Measurements from ENCODE around the gene C17orf67. TPM values are rescaled to one million over a fixed set of nuclear protein-coding genes. Genes with fewer than 3 reads are reported as not detected.

Gene C17orf67
- total RNA-seq, 1 experiment from 2014 or later: 1.5 TPM

DNA sequence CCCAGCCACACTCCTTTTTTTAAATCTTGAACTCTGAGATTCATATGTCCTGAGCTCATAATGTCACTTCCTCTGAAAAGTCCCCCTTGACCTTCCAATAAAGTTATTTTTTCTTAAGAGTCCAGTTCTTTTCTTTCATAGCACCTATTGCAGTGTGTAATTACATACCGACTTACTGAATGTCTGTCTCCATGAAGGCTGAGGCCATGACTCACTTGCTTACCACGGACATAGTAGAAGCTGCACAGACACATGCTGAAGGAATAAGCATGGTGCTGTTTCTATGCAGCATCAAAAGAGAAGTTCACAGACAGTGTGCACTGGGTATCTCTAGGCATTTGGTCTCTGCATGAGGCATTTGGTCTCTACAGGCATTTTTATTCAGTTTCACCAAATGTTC lies 77.2 kb downstream of the C17orf67 start:
- no peak overlapping the region for H3K4me3 ChIP-seq (ENCODE audit: insufficient read depth, low read depth, low read length)
- DNase-seq: no peak
- no peaks in the 10 kb centered on the region for H3K36me3 ChIP-seq (replicated peaks; ENCODE audit: control insufficient read depth, insufficient read depth, low read length)
- H3K27me3 ChIP-seq (ENCODE audit: control insufficient read depth, insufficient read depth, low read length): no peaks in the 10 kb centered on the region; the same call in 1 of the 2 replicates

DNA sequence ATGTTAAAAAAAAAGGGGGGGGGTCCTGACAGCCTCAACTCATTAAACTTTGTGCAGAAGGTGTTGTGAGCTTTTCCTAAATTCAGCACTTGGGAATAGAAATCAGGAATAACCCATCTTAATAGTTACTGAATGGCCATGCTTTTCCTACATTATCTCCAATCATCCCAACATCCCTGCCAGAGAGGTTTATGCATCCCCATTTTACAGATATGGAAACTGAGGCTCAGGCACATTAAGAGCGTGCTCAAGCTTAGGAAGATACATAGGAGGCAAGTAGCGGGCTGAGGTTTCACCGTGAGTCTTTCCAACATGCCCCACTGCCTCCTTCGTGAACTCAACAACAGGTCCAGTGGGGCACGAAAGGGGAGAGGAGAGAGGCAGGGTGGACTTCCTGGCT lies 78.4 kb downstream of the C17orf67 start:
- Histone ChIP-seq H3K36me3 (replicated peaks; ENCODE audit: control insufficient read depth, insufficient read depth, low read length) (no peaks in the 10 kb centered on the region), H3K27me3 (ENCODE audit: control insufficient read depth, insufficient read depth, low read length) (no peaks in the 10 kb centered on the region; the same call in 1 of the 2 replicates), H3K4me3 (ENCODE audit: insufficient read depth, low read depth, low read length) (no peak overlapping the region)
- no peak for DNase-seq

DNA sequence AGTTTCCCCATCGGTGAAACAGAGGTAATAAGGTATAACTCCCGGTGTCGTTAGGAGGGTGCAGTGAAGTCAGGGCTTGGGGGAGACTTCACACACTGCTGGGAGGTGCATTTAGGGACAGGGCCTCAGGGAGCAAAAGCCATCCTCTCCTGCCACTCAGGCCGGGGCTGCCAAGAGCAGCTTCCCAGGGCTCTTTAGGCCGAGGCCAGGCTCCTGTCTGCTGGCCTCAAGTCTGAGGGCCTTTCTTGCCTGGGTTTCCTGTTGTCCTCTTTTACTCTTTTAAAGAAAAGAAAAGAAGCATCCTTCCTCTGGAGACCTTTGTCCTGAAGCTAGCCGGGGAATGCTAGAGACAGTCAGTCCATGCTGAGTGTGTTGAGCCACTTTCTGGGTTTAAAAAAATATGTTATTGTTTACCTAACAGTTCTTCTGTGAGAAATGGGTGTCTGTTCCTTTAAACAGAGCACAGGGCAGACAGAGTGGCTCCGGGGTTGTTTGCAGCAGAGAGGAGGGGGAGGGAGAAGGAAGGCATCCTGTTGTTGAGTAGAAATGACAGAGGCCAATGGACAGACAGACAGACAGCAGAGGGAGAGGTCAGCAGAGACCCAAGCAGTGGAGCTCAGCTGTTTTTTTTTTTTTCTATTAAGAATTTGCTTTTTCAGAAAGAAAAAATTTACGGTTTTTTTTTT lies 79.1 kb downstream of the C17orf67 start:
- no peaks in the 10 kb centered on the region for H3K36me3 ChIP-seq (replicated peaks; ENCODE audit: control insufficient read depth, insufficient read depth, low read length)
- no peak overlapping the region for H3K4me3 ChIP-seq (ENCODE audit: insufficient read depth, low read depth, low read length)
- H3K27me3 ChIP-seq (ENCODE audit: control insufficient read depth, insufficient read depth, low read length): no peaks in the 10 kb centered on the region; the same call in 1 of the 2 replicates
- peak; percentile 62 for DNase-seq

DNA sequence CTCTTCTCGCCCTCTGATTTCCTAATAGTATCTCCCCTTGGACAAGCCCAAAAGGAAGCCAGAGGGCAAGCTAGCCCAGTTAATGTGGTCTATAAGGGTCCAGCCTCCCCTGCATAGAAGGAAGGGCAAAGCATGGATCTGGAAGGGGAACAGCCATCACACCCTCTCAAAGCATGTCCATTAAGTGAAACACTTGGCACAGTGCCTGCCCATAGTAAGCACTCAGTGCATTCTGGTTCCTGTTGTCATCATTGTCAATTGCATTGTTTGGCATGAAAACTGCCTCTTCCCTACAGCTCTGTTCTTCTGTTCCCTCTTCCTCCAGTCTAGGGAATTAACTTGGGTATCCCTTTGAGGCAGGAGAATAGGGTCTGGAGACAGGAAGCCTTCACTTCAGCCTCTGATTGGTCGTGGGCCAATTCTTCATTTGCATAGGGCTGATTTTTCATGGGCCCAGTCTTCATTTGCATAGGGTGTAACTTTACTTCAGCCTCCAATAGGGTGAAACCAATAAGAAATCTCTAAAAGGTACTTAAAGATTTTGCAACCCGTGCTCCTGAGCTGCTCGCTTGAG lies 81.4 kb downstream of the C17orf67 start:
- no peaks in the 10 kb centered on the region for H3K36me3 ChIP-seq (replicated peaks; ENCODE audit: control insufficient read depth, insufficient read depth, low read length)
- no peaks in the 10 kb centered on the region; the same call in 1 of the 2 replicates for H3K27me3 ChIP-seq (ENCODE audit: control insufficient read depth, insufficient read depth, low read length)
- H3K4me3 ChIP-seq (ENCODE audit: insufficient read depth, low read depth, low read length): no peak overlapping the region
- DNase-seq: no peak

DNA sequence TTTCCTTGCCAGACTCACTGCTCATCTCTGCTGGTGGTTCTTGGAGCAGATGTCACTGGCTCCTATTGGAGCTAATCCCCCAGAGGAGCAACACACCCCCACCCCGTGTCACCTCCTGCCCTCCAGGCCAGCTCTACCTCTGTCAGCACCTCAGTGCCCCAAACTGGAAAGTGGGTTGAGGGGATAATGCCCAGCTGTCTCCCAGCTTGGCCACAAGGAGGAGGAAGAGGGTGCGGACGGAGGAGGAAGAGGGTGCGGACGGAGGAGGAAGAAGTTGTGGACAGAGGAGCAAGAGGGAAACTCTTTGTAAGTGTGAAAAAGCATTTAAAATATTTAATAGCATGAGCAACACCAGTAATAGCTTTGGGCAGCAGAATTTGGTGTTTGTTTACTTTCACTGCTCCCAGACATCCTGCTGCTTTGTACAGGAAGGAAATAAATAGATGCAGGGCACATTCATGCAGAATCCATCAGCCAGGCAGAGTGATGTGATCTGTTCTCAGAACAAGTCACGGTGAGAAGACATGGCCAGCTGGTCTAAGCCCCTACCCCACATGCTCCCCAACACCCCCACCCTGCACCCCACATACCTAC lies 82.5 kb downstream of the C17orf67 start:
- Histone ChIP-seq H3K36me3 (replicated peaks; ENCODE audit: control insufficient read depth, insufficient read depth, low read length) (no peaks in the 10 kb centered on the region), H3K27me3 (ENCODE audit: control insufficient read depth, insufficient read depth, low read length) (no peaks in the 10 kb centered on the region; the same call in 1 of the 2 replicates), H3K4me3 (ENCODE audit: insufficient read depth, low read depth, low read length) (no peak overlapping the region)
- no peak for DNase-seq

DNA sequence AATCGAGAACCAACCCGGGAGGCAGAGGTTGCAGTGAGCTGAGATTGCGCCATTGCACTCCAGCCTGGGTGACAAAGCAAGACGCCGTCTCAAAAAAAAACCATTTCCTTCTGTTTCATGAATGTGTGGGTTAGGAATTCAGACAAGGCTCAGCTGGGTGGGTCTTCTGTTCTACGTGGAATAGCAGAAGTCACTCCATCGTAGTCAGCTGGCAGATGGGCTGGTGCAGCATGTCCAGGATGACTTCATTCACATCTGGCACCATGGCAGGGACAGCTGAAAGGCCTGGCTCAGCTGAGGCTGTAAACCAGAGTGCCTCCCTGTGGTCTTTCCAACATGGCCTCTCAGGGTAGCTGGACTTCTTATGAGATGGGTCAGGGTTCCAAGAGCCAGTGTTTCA lies 89.0 kb downstream of the C17orf67 start:
- no peak overlapping the region for H3K4me3 ChIP-seq (ENCODE audit: insufficient read depth, low read depth, low read length)
- no peaks in the 10 kb centered on the region for H3K36me3 ChIP-seq (replicated peaks; ENCODE audit: control insufficient read depth, insufficient read depth, low read length)
- no peak for DNase-seq
- no peaks in the 10 kb centered on the region for H3K27me3 ChIP-seq (ENCODE audit: control insufficient read depth, insufficient read depth, low read length)

DNA sequence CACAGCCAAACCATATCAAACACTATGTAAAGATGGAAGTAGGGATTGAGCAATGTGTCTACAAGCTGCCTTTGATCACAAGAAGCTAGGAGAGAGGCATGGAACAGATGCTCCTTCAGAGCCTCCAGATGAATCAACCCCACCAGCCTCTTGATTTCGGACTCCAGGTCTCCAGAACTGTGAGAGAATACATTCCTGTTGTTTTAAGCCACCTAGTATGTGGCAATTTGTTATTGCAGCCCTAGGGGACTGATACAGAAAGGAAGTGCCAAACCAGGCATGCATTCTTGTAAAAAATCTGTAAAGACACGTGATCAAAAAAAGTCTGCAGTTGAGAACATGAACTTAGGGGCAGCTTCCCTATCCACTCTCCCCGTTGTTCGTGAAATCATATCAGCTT lies 91.1 kb downstream of the C17orf67 start:
- H3K4me3 ChIP-seq (ENCODE audit: insufficient read depth, low read depth, low read length): no peak overlapping the region
- H3K27me3 ChIP-seq (ENCODE audit: control insufficient read depth, insufficient read depth, low read length): no peaks in the 10 kb centered on the region
- no peaks in the 10 kb centered on the region for H3K36me3 ChIP-seq (replicated peaks; ENCODE audit: control insufficient read depth, insufficient read depth, low read length)
- DNase-seq: no peak

Other genes with a start within 250 kb of the C17orf67 start
- 0.78 and 4.1 TPM in 2 replicates for gene NOG, start 240.2 kb downstream of the C17orf67 start, total RNA-seq (2014; rRNA removed; shearing (Covaris generic))
- gene DGKE, start 231 bp upstream of the C17orf67 start, total RNA-seq (2014; rRNA removed; shearing (Covaris generic)): 2.0 and 3.6 TPM in 2 replicates
- gene TRIM25, start 80.1 kb upstream of the C17orf67 start, total RNA-seq (2014; rRNA removed; shearing (Covaris generic)): 7.5 and 7.9 TPM in 2 replicates
- 15.8 and 21.4 TPM in 2 replicates for gene COIL, start 127.1 kb upstream of the C17orf67 start, total RNA-seq (2014; rRNA removed; shearing (Covaris generic))
- 38.3 and 41.3 TPM in 2 replicates for gene SCPEP1, start 144.2 kb upstream of the C17orf67 start, total RNA-seq (2014; rRNA removed; shearing (Covaris generic))

Measured in H7 (cell line).